VCaP (cell line): ENCODE results near the gene SMC1B.

Source experiments
- H3K27ac ChIP-seq: fragments of 450-650 bp; 2 replicates; pipeline ENCODE4 v1.5.1; 2017
- TF ChIP-seq, protein P1 (sequence below): fragments of 450-650 bp; conservative IDR thresholded peaks from 2 replicates; pipeline ENCODE4 v1.5.1; 2017; ENCODE audit warnings: mild to moderate bottlenecking, moderate library complexity

Gene SMC1B

DNA sequence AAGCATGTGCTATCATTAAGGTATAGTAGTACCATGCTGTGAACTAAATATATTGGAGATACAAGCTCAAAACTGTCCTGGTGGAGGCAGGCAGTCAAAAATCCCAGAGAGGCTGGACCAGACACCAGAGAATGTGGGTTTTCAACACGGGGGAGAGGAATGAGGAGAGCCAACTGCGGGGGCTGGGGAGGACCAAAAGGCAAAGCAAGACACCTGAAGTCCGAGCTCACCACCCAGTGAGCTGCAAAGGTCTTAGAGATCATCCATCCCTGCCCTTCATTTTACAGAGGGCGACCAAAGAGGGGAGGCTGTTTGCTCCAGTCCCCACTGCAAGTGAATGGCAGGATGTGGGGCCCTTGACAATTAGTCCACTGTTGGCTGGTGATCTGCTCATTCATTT lies 10.1 kb upstream of the SMC1B start:
- H3K27ac ChIP-seq = no peak overlapping the region

DNA sequence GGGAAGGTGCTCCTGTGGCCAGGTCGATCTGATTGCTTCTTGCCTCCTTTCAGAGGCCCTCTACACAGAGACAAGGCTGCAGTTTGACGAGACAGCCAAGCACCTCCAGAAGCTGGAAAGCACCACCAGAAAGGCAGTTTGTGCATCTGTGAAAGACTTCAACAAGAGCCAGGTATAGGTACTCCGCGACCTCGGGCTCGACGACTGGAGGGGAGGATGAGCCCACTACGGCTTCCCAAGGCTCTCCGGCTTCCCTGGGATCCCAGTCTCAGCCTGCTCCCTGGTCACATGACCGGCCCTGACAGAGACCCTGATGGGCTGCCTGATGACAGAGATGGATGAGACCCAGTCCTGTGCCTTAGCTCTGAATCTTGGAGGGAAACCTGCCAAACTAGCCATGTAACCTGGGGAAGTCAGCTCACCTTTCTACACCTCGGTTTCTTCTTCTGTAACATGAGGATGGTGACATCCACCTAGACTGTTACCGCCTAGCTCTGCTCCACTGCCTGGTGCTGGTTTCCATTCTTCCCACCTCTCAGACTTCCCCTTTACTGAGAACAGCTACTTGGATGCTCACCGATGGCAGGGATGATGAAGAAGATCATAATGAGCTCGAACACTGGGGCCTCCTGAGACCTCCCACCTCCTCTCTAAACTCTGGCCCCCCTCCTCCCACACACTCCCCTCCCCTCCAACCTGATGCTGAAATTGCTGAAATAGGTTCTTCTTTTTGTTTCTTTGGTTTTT lies 9.0 kb upstream of the SMC1B start:
- TF ChIP-seq, protein P1, sequence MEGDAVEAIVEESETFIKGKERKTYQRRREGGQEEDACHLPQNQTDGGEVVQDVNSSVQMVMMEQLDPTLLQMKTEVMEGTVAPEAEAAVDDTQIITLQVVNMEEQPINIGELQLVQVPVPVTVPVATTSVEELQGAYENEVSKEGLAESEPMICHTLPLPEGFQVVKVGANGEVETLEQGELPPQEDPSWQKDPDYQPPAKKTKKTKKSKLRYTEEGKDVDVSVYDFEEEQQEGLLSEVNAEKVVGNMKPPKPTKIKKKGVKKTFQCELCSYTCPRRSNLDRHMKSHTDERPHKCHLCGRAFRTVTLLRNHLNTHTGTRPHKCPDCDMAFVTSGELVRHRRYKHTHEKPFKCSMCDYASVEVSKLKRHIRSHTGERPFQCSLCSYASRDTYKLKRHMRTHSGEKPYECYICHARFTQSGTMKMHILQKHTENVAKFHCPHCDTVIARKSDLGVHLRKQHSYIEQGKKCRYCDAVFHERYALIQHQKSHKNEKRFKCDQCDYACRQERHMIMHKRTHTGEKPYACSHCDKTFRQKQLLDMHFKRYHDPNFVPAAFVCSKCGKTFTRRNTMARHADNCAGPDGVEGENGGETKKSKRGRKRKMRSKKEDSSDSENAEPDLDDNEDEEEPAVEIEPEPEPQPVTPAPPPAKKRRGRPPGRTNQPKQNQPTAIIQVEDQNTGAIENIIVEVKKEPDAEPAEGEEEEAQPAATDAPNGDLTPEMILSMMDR = no peak
- no peak overlapping the region for H3K27ac ChIP-seq

More for the DNA sequence above, 10.1 kb upstream of the SMC1B start:
- TF ChIP-seq, protein P1 = no peak

DNA sequence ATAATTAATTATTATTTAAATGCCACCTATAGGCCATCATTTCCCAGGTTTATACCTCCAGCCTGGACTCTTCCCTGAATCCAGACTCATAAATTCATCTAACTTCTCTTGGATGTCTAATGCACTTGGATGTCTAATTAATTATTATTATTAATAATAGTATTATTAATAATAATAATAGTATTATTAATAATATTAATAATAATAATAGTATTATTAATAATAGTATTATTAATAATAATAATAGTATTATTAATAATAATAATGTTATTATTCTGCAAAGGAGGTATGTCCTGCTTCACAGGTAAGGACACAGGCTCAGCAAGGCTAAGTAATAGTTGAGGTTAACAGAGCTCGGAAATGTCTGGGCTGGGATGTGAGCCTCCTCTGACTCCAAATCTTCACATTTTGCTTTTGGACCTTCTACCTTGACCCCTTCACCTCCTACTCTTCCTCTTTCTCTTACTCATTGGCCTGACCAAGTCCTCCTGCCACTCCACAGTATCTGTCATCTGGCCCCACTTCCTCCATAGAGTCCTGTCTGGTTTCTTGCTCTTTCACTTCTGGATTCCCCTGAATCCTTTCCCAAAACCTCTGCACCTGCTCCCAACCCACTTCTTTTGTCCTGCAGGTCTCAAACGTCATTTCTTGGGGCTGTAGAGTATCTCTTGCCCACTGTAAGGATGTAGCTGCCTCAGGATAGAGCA lies 8.1 kb upstream of the SMC1B start:
- TF ChIP-seq, protein P1 = no peak
- no peak overlapping the region for H3K27ac ChIP-seq

DNA sequence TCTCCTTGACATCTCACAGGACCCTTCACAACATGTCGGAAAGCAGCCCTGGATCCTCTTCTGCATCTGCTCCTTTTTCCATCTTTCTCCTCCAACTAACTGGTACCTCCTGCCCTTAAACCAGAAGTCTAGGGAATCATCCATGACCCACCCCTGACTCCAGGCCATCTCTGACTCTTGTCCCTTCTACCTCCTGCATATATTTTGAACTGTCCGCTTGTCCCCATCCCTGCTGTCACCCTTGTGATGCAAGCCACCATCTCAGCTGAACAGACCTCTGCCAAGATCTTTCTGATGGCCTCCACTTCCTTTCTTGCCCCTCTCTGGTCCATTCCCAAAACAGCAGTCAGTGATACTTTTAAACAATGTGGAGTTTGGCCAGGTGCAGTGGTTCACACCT lies 7.1 kb upstream of the SMC1B start:
- TF ChIP-seq, protein P1 = no peak
- H3K27ac ChIP-seq = no peak overlapping the region

DNA sequence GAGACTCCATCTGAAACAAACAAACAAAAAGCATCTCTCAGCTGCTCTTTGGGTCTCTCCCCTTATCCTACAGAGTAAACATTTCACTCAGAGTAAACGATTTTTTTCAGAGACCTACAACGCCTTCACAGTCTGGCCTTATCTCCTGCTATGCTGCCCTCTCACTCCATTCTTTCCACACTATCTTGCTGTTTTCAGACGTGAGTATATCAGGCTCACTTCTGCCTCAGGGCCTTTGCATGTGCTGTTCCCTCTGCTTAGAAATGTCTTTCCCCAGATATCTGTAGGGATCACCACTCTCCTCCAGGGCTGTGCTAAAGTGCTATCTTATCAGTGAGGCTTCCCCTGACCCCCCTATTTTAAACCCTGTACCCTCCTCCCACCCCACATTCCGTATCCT lies 6.6 kb upstream of the SMC1B start:
- TF ChIP-seq, protein P1 = no peak
- no peak overlapping the region for H3K27ac ChIP-seq

DNA sequence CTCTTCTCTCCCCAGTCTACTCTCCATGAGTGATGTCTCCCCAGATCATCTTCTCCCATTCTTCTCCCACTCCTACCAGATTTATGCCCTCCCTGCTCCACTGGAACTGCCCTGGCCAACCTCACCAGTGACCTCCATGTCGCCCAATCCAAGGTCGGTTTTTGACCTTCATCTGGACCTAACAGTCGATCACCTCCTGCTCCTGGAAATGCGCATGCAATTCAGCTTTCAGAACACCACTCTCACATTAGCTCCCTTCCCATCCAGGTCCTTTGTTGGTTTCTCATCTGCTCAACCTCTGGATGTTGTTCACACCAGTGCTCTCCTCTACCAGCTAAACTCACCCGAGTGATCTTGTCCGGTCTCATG lies 5.4 kb upstream of the SMC1B start:
- H3K27ac ChIP-seq = no peak overlapping the region
- TF ChIP-seq, protein P1 = no peak

DNA sequence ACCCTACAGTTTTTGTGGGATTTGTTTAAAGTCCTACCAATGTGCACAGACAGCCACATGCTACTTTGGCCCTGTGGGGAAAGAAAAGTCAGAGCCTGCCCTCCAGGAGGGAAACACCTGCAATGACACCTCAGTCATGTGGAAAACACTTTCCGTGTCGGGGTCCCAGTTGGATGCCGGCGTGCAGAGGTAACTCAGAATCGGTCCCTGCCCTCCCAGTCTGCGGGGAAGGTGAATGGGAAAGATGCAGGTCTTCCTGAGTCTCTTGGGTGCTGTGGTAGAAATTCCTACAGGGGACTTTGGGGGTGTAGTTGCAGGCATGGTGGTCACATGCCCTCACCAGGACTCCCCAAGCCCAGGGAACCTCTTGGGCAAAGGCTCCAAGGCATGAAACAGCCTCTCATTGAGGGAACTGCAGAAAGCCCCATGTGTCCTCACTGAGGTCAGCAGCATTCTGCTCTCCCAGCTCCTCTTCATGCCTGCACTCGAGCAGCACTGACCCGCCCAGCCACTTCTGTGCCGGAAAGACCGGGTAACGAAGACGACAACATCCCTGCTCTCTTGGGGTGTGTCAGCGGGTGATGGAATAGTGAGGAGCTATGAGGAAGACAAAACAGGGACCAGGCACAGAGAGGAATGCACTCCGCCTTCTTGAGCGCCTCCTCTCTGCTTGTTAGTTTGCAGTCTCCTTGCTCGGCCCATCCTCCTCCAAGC lies 4.8 kb upstream of the SMC1B start:
- no peak overlapping the region for H3K27ac ChIP-seq
- TF ChIP-seq, protein P1 = no peak
